ENCODE results near the gene PSMA5. TPM values are rescaled to one million over a fixed set of nuclear protein-coding genes. Genes with fewer than 3 reads are reported as not detected.

The PSMA5 gene
- total and polyA plus RNA-seq, 2 of the 13 experiments (the other 11 are each of a cell fraction or from before 2014, with no cell fraction given), result 140 to 169 TPM

DNA sequence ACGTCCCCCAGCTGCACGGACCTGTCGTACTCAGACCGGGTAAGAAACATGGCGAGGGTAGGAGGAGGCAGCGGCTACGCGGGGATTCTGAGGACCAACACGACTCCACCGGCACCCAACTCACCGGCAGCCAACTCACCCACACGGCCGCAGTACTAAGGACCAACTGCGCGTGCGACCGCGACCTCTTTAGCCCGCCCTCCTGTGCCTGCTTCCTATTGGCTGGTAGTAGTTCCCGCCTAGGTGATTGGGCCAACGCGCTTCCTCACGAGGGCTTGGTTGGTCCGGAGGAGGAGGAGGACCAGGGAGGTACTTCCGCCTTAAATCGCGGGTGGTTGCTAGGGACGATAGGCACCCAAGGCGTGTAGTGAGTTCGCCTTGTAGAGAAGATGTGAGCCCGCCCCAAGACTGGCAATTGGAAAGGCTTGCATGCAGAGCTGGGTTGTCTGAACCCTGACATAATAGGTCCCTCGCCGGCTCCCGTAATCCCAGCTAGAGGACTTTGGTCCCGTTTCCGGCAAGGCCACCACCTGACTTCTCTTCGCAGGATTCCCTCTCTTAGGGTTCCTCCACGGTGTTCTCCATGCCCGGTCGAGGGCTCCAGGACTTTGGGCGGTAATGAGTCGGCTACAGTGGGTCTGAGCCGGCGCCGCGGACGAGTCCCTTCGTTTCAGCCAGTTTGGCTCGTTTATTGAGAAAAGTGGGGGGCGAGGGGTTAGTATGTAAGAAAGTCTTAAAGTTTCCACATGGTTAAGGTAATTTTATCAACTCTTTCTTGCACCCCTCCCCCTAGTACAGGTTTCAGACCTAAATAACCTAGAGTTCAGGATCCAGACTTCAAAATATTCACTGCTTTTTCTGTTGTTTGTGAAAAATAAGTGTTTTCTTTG is at the start of gene PSMA5 (continued):
- 0 out of 2 replicates have a peak, but pooled peaks have one; percentile 23 for TF ChIP-seq RXRB (CRISPR knock-in tag; IDR thresholded peaks at IDR 0.05; ENCODE audit: borderline replicate concordance)
- peak; percentile 72; the same call in 1 of the 2 replicates for TF ChIP-seq KDM3A (CRISPR knock-in tag; IDR thresholded peaks at IDR 0.05; ENCODE audit: low read depth)
- peak; percentile 98 for TF ChIP-seq NR2C2 (CRISPR knock-in tag; IDR thresholded peaks at IDR 0.05; ENCODE audit: borderline replicate concordance)
- TF ChIP-seq, protein P1, sequence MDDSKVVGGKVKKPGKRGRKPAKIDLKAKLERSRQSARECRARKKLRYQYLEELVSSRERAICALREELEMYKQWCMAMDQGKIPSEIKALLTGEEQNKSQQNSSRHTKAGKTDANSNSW (CRISPR knock-in tag; IDR thresholded peaks at IDR 0.05; ENCODE audit: borderline replicate concordance), result peak; percentile 3; the same call in 1 of the 2 replicates
- TF ChIP-seq, protein P2, sequence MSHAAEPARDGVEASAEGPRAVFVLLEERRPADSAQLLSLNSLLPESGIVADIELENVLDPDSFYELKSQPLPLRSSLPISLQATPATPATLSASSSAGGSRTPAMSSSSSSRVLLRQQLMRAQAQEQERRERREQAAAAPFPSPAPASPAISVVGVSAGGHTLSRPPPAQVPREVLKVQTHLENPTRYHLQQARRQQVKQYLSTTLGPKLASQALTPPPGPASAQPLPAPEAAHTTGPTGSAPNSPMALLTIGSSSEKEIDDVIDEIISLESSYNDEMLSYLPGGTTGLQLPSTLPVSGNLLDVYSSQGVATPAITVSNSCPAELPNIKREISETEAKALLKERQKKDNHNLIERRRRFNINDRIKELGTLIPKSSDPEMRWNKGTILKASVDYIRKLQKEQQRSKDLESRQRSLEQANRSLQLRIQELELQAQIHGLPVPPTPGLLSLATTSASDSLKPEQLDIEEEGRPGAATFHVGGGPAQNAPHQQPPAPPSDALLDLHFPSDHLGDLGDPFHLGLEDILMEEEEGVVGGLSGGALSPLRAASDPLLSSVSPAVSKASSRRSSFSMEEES (CRISPR knock-in tag; IDR thresholded peaks at IDR 0.05), result peak; percentile 81
- TF ChIP-seq, protein P3, sequence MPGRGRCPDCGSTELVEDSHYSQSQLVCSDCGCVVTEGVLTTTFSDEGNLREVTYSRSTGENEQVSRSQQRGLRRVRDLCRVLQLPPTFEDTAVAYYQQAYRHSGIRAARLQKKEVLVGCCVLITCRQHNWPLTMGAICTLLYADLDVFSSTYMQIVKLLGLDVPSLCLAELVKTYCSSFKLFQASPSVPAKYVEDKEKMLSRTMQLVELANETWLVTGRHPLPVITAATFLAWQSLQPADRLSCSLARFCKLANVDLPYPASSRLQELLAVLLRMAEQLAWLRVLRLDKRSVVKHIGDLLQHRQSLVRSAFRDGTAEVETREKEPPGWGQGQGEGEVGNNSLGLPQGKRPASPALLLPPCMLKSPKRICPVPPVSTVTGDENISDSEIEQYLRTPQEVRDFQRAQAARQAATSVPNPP (CRISPR knock-in tag; IDR thresholded peaks at IDR 0.05), result peak; percentile 75; the same call in 1 of the 2 replicates
- TF ChIP-seq ZNF501 (CRISPR knock-in tag; IDR thresholded peaks at IDR 0.05), result peak; percentile 83
- TF ChIP-seq TEAD2 (CRISPR knock-in tag; IDR thresholded peaks at IDR 0.05), result no peak
- TF ChIP-seq ZNF761 (CRISPR knock-in tag; conservative IDR thresholded peaks at IDR 0.05), result no peak
- TF ChIP-seq, protein P4, sequence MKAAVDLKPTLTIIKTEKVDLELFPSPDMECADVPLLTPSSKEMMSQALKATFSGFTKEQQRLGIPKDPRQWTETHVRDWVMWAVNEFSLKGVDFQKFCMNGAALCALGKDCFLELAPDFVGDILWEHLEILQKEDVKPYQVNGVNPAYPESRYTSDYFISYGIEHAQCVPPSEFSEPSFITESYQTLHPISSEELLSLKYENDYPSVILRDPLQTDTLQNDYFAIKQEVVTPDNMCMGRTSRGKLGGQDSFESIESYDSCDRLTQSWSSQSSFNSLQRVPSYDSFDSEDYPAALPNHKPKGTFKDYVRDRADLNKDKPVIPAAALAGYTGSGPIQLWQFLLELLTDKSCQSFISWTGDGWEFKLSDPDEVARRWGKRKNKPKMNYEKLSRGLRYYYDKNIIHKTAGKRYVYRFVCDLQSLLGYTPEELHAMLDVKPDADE (CRISPR knock-in tag; IDR thresholded peaks at IDR 0.05), result 0 out of 2 replicates have a peak, but pooled peaks have one; percentile 68
- TF ChIP-seq ATF1 (CRISPR knock-in tag; IDR thresholded peaks at IDR 0.05), result peak; percentile 79
- no peak for TF ChIP-seq ZNF441 (CRISPR knock-in tag; IDR thresholded peaks at IDR 0.05; ENCODE audit: borderline replicate concordance)
- TF ChIP-seq TBX3 (IDR thresholded peaks at IDR 0.05; ENCODE audit: borderline replicate concordance), result peak; percentile 19; the same call in 1 of the 2 replicates
- TF ChIP-seq, protein P5, sequence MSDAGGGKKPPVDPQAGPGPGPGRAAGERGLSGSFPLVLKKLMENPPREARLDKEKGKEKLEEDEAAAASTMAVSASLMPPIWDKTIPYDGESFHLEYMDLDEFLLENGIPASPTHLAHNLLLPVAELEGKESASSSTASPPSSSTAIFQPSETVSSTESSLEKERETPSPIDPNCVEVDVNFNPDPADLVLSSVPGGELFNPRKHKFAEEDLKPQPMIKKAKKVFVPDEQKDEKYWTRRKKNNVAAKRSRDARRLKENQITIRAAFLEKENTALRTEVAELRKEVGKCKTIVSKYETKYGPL (CRISPR knock-in tag; IDR thresholded peaks at IDR 0.05), result no peak
